HuH-7 (cell line): Measurements from ENCODE around the gene HIC1.

Experiments
- DNase-seq: peaks from one replicate; pipeline ENCODE4 v3.0.0; 2011; ENCODE audit warnings: low spot score

Gene HIC1

DNA sequence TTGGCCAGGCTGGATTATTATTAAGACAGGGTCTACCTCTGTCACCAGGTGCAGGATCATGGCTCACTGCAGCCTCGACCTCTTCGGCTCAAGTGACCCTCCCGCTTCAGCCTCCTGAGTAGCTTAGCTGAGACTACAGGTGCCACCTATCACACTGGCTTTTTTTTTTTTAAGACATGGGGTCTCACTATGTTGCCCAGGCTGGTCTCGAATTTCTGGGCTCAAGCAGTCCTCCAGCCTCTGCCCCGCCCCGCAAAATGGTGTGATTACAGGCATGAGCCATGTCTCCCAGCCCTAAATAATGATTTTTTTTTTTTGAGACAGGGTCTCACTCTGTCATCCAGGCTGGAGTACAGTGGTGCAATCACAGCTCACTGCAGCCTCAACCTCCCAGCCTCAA is 7.3 kb upstream of the HIC1 start:
- DNase-seq = no peak

DNA sequence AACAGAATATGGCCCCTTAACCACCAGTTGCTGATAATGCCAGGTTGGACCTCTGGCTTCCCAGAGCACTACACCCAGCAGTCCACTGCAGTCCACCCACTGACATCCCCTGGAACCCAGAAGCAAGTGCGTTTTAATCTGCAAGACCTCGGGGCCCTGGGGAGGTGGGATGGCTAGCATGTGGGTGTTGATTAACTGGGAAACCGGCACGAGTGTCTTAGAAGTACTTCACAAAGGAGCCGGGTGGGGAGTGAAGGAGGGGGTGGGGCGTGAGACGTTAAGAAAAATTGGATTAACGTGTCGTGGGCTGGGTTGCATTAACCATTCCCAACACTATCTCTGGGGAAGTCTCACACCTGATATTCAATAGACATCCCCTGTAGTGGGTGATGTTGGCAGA is 6.1 kb upstream of the HIC1 start:
- no peak for DNase-seq

DNA sequence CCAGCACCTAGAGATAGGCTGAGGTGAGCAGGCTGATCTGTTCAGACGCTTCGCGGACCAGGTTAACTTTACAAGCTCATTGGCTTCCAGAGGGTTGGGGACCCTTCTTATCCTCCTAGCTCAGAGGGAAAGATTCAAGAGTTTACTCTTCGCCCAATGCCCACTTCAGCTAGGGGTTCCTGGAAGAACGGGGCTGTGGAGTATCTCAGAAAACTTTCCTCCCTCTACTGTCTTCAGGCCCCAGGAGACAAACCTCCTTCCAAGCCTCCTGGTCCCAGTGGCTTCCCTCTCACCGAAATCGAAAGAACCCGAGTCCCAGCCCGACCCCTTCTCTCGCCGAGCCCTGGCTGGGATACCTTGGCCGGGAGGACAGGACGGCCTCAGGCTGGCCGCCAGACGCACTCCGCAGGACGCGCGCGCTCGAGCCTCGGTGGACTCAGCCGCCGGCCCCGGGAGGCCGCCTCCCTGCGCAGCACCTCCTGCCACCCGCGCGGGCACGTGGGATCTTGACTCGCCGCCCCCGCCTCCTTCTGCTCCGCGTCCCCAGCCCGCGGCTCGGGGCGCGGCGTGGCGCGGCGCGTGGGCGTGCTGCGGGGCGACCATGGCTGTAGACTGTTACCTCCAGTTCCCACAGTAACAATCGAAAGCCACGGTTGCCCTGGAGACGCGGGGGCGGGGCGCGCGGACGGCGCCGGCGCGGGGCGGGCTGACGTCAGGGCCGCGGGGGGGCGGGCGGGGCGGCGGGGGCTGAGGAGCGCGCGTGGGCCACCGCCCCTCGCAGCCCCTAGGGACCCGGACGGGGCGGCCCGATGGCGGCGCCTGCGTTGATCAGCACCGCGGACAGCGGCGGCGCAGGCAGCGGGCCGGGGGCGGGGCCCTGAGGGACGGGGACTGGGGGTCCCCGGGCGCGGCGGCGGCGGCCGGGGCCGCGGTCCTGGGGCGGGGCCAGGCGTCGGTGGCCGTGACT is 5.3 kb upstream of the HIC1 start:
- DNase-seq = peak; percentile 58

DNA sequence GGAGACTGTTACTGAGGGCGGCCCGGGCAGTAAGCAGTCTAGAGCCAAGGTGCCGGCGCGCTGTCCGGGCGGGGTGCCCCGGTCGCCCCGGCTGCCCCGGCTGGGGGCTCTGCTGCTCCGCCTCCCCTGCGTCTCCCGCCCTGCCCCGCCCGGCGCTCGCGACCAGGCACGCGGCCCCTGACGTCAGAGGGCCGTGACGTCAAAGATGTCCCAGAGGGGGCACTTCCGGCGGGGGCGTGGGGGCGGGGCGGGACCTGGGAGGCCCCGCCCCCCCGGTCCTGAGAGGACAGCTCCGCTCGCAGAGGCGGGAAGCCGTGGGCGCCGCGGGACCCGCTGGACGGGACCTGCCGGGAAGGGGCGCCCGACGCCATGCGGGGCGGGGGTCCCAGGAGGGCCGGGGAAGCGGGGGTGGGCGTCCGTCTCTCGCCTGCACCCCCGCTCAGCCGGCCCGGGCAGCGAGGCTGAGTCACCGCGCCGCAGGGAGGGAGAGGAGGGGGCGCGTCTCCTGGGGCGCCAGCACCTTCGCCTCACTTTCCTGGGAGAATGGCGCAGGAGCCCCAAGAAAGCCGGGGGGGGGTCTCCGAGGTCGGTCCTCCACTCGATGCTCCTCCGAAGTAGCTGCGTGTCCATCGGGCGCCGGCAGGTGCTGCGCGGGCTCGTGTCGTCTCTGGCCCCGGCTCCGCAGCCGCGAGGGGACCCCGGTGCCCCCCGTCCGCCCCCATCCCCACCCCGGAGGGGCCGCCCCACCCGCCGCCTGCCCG is 4.4 kb upstream of the HIC1 start:
- DNase-seq = peak; percentile 57

DNA sequence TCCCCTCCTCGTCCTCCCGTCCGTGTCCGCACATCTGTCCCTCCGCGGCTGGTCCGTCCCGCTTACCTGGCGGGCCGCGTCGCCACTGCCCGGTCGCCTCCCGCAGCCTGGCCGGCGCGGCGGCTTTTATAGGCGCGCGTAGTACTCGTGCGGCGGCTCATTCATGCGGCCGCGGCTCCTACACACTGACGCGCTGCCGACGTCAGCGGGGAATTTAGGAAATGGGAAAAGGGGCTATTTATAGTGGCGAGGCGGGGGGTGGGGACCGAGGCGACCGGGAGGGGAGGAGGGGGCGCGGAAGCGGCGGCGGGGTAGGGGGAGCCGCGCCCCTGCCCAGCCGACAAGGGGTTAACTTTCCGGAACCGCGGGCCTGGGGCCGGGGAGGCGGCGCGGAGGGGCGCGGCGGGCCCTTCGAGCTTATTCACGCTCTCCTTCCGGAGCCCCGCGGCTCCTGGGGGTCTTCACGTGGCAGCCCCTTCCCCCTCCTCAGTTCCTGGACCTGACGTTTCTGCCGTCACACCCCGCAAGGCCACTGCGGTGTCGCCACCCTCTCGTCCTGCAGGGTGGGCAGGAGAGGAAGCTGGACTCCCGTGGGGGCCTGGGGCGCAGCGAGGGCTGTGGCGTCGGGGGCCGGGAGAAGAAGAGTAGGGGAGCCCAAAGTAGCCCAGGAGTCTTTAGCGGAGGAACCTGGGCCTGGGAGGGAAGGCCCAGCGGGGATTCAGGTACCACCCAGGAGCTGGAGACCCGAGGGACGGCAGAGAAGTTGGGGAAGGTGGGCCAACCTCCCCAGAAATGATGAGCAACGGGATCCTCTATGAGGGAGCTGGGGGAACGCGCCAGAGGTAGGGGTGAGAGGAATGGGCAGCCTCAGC is 3.6 kb upstream of the HIC1 start:
- no peak for DNase-seq

DNA sequence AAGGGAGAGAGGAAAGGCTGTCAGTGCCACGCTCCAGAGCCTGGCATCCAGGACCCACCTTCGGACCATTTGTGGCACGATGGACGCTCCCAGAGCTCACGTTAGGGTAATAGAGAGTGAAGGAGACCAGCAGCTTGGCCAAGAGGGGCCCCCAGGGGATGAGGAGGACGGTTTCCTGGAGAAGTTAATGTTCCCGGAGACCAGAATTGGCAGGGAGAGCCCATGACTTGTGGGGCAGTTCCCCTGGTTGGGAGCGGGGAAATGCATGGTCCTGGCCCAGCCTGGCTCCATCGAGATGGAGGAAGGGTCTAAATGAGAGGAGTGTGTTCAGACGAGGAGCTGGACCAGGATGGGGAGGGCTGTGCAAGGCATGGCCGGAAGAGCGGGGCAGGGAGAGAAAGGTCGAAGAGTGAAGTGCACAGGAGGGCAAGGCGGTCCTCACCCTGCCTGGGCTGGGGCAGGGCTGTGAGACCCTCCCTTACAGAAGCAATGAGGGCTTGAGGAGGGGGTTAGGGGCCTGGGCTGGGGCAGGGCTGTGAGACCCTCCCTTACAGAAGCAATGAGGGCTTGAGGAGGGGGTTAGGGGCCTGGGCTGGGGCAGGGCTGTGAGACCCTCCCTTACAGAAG is 2.9 kb upstream of the HIC1 start:
- no peak for DNase-seq

DNA sequence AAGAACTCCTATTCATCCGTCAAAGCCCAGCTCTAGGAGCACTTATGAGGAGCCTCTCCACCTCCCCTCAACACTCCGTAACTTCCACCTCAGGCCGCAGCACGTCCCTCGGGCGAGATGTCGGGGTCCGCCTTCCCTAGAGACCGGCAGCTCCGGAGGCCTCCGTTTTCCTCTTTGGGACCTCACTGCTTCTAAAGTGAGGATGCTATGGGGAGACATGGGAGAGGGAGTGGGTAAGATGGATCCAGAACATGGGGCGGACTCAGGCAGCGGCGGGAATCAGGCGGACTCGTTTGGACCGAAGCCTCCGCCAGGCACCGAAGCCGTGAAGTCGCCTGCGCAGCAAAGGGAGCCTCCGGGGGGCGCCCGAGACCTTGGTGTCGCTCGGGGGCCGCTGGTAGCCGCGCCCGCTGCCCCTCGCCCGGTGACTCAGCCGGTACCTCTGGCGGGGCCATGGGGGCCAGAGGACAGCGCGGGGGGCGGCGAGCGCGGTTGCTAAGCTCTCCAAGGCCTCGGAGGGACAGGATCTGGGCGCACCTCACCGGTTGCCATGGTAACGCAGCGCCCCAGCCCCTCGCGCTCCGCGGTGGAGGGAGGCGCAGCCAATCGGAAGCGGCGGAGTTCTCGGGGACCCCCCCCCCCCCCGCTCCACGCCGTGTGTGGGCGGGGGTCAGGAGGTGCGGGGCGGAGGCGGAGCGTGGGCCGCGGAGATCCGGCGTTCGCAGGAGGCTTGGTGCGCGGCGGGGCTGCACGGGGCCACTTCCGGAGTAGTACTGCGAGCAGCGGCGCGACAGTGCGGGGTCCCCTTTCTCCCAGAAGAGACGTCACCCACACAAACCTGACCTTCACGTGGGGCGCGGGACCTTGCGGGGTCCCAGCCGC is 1.3 kb upstream of the HIC1 start:
- DNase-seq = peak; percentile 63

DNA sequence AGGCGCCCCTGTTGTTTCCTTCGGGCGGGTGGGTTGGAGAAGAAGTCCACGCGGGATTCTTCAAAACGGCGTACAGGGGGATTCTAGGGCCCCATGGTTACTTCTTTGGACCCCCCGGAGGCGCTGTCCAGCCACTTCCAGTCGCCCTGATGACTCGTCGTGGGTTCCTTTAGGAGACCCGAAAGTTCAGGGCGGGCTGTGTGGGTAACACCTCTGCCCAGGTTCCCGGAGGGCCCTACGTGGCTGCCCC is 716 bp upstream of the HIC1 start:
- DNase-seq = no peak

DNA sequence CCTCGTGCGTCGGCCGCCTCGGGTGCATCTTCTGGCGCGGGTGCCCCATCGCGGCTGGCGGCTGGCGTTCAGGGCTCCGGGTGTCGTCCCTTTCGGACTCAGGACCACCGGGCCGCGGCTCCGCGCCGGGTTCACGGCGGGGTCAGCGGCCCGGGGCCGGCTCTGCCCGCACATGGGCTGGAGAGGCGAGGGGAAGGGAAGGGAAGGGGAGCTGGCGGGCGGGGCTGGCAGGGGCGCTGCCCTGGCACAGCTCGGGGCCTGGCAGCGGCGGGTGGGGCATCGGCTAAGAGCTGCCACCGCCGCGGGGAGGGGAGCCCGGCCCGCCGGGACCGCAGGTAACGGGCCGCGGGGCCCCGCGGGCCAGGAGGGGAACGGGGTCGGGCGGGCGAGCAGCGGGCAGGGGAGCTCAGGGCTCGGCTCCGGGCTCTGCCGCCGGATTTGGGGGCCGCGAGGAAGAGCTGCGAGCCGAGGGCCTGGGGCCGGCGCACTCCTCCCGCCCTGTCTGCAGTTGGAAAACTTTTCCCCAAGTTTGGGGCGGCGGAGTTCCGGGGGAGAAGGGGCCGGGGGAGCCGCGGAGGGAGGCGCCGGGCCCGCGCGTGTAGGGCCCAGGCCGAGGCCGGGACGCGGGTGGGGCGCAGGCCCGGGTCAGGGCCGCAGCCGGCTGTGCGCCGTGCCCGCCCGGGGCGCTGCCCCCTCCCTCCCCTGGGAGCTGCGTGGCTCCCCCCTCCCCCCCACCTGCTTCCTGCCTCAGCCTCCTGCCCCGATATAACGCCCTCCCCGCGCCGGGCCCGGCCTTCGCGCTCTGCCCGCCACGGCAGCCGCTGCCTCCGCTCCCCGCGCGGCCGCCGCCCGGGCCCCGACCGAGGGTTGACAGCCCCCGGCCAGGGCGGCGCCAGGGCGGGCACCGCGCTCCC is 646 bp downstream of the HIC1 start:
- no peak for DNase-seq

DNA sequence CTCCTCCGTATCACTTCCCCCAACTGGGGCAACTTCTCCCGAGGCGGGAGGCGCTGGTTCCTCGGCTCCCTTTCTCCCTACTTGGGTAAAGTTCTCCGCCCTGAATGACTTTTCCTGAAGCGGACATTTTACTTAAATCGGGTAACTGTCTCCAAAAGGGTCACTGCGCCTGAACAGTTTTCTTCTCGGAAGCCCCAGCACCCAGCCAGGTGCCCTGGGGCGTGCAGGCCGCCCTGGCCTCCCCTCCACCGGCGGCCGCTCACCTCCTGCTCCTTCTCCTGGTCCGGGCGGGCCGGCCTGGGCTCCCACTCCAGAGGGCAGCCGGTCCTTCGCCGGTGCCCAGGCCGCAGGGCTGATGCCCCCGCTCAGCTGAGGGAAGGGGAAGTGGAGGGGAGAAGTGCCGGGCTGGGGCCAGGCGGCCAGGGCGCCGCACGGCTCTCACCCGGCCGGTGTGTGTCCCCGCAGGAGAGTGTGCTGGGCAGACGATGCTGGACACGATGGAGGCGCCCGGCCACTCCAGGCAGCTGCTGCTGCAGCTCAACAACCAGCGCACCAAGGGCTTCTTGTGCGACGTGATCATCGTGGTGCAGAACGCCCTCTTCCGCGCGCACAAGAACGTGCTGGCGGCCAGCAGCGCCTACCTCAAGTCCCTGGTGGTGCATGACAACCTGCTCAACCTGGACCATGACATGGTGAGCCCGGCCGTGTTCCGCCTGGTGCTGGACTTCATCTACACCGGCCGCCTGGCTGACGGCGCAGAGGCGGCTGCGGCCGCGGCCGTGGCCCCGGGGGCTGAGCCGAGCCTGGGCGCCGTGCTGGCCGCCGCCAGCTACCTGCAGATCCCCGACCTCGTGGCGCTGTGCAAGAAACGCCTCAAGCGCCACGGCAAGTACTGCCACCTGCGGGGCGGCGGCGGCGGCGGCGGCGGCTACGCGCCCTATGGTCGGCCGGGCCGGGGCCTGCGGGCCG is 1.6 kb downstream of the HIC1 start:
- DNase-seq = peak; percentile 79

DNA sequence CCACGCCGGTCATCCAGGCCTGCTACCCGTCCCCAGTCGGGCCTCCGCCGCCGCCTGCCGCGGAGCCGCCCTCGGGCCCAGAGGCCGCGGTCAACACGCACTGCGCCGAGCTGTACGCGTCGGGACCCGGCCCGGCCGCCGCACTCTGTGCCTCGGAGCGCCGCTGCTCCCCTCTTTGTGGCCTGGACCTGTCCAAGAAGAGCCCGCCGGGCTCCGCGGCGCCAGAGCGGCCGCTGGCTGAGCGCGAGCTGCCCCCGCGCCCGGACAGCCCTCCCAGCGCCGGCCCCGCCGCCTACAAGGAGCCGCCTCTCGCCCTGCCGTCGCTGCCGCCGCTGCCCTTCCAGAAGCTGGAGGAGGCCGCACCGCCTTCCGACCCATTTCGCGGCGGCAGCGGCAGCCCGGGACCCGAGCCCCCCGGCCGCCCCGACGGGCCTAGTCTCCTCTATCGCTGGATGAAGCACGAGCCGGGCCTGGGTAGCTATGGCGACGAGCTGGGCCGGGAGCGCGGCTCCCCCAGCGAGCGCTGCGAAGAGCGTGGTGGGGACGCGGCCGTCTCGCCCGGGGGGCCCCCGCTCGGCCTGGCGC is 2.4 kb downstream of the HIC1 start:
- no peak for DNase-seq

DNA sequence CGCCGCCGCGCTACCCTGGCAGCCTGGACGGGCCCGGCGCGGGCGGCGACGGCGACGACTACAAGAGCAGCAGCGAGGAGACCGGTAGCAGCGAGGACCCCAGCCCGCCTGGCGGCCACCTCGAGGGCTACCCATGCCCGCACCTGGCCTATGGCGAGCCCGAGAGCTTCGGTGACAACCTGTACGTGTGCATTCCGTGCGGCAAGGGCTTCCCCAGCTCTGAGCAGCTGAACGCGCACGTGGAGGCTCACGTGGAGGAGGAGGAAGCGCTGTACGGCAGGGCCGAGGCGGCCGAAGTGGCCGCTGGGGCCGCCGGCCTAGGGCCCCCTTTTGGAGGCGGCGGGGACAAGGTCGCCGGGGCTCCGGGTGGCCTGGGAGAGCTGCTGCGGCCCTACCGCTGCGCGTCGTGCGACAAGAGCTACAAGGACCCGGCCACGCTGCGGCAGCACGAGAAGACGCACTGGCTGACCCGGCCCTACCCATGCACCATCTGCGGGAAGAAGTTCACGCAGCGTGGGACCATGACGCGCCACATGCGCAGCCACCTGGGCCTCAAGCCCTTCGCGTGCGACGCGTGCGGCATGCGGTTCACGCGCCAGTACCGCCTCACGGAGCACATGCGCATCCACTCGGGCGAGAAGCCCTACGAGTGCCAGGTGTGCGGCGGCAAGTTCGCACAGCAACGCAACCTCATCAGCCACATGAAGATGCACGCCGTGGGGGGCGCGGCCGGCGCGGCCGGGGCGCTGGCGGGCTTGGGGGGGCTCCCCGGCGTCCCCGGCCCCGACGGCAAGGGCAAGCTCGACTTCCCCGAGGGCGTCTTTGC is 3.1 kb downstream of the HIC1 start:
- no peak for DNase-seq

DNA sequence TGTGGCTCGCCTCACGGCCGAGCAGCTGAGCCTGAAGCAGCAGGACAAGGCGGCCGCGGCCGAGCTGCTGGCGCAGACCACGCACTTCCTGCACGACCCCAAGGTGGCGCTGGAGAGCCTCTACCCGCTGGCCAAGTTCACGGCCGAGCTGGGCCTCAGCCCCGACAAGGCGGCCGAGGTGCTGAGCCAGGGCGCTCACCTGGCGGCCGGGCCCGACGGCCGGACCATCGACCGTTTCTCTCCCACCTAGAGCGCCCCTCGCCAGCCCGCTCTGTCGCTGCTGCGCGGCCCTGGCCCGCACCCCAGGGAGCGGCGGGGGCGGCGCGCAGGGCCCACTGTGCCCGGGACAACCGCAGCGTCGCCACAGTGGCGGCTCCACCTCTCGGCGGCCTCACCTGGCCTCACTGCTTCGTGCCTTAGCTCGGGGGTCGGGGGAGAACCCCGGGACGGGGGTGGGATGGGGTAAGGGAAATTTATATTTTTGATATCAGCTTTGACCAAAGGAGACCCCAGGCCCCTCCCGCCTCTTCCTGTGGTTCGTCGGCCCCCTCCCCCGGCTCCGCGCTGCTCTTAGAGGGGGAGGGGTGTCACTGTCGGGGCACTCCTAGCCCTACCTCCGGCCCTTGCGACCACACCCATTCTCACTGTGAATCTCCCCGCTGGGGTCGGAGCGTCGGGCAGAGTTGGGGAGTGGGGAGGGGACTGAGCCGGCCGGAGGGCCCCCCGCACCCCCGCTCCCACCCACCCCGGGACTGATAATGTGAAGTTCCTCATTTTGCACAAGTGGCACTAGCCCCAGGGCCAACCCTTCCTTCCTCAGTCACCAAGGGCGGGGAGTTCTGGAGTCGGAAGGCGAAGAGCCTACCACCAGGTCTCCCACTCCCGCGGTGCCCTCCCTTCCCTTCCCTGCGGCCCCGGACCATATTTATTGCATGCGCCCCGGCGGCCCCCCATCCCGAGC is 4.0 kb downstream of the HIC1 start:
- DNase-seq = peak; percentile 32

DNA sequence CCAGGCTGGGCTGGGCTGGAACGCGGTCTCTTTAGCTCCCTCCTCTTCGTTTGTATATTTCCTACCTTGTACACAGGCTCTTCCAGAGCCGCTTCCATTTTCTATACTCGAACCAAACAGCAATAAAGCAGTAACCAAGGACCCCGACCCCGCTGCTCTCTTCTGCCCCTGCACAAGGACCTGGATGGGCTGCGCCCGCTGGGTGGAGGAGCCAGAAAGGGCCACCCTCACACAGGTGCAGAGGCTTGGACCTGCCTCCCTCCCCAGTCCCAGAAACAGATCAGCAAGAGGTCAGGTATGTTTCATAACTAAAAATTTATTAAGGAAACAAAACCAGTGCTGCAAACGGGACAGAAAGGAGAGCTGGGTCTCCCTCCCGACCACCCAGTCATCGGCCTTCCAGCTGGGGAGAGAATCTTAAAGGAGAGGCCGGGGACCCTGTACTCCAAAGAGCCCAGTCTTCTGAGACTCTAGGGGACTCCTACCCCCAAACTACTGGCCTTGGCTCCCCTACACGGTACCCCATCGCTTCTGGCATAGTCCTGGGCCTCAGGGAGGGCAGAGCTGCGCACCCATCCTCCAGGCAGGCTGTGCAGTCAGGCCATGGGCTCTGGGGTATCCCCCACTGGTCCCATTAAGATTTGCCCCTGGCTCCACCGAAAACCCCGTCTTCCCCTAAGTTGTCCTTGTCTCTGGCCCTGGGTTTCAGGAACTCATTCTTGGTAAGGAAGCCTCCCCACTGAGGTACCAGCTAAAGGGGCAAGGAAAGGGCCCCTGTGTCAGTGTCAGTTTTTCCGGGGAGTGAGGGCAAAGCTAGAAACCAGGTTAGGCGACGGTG is 4.9 kb downstream of the HIC1 start:
- DNase-seq = no peak

DNA sequence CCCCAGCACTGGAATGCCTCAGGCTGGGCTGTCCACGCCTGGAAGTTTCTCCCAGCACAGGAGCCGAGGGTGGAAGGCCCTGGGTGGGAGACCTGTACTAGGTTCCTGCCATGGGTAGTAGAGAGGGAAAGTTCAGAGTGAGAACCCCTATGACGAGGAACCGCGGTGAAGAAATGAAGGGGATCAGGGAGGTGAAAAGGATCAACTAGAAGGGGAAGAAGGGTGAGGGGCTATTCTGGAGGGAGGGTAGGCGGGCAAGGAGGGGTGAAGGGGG is 5.4 kb downstream of the HIC1 start:
- no peak for DNase-seq
